GM19240 (cell line): ENCODE data around the gene AQP12B.

ENCODE experiments used
- DNase-seq: peaks from one replicate; pipeline ENCODE4 v3.0.0; 2011; ENCODE audit warnings: low spot score; ENCODE audit not compliant: insufficient read length

AQP12B gene

DNA sequence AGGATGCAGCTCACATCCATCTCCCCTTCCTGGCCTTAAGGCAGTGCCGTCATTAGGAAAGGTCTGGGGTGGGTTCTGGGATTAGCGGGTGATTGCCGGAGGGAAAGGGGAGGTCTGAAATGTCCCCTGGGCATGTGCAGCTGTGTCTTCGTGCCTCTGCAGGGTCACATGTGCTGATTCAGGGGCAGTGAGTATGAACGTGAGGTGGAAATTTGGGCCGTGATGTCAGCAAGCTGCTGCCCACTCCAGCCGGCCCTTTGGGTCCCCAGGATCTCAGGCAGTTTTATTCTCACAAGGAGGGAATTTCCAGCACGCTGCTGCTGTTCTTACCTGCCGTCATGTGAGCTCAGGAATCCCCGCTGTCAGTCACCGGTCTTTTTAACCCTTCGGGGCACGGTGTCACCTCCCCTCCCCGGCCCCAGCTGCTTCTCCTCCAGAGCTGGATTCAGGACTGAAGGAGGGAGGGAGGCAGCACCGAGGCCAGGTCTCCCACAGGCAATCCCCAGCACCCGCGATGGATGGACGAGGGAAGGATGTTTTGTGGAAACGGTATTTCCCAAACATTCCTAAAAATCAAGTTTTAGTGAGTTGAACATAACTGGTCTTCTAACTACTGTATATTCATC is 33.9 kb downstream of the AQP12B start:
- no peak for DNase-seq

DNA sequence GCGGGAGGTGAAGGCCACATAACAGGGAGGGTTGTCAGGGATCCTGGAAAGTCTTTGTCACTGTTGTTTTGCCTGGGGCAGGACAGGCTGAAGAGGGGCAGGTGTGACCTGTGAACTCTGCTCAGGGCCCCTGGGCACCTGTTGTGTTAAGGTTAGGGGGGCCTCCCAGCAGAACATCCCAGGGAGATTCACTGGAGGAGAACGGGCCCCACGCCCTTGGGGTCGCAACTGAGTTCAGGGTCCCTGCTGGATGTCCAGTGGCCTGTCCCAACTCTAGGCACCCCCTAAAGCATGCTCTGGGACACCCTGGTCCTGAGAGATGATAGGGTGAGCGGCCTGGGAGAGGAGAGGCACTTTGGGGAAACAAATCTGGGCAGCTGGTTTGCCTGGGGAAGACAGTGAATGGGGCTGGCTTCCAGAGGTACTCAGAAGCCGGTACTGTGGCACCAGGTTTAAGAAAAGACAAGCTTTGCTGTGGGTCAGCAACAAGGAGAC is 34.5 kb downstream of the AQP12B start:
- no peak for DNase-seq

- no peak for DNase-seq
Observed at GRCh38 chr2:240647503-240648154, 35.1 kb downstream of the AQP12B start.

GRCh38 chr2:240646900-240647502 is 35.7 kb downstream of the AQP12B start:
- no peak for DNase-seq

DNA sequence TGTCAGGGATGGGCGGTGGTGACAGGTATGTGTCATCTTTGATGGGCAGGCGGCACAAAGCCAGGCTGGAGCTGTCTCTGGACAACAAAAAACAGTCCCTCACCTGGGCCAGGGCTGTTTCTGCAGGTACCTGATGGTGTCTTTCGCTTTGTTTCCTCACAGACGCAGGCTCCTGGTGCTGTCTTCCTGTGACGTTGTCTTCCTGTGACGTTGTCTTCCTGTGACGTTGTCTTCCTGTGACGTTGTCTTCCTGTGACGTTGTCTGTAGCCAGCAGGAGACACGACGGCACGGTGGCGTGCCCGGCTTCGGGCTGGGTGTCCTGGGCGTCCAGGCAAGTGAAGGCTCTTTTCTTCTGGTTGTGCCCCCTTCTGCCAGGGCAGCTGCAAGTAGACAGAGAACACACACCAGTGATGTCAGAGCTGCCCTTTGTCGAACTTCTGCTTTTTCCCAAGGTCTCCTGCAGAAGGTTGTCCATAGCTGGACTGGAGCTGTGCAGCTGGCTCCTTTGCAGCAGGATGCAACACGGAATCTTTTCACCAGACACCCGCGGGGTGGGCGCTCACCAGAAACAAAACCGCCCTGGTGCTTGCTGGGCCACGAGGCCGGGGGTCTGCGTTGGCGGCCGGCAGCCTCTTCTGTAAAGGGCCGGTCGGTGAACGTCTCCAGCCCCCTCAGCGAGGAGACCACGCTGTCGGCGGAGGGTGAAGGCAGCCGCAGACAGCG is 36.3 kb downstream of the AQP12B start:
- no peak for DNase-seq

- no peak for DNase-seq
Observed at GRCh38 chr2:240645801-240646175, 36.9 kb downstream of the AQP12B start.

DNA sequence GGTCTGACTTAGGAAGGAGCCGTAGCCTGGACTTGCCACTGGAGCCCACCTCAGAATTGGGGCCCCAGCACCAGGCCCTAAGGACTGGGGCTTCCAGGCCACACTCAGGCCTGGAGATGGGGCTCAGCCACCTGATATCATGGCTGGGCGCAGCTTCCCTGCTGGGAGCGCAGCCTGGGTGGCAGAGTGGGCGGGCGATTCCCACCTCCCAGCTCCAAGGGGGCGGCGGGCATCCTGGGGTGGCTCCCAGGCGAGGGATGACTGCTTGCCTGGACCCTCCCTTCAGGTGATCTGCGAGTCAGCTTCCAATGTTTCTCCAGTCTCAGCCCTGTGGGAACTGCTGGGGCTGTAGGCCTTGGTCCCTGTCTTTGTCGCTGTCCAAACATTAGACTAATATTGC is 37.3 kb downstream of the AQP12B start:
- no peak for DNase-seq

DNA sequence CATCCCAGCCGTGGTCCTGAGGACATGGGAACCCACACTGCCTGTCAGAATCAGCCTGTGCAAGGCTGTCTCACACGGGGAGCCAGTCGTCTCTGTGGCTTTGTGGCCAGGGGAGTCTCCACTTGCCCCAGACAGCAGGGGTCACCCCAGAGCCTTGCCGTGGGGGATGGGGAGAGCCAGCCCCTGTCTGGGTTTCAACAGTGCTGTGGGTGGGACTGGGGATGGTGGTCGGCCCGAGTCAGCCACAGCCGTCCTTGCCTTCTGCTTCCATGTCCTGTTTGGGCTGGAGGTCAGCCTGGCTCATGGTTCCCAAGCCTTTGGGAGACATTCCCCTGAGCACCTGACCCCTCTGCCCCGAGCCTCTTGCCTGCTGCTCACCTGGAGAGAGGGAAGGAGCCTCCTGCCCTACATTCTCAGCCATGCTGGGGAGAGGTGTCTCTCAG is 37.8 kb downstream of the AQP12B start:
- no peak for DNase-seq

DNA sequence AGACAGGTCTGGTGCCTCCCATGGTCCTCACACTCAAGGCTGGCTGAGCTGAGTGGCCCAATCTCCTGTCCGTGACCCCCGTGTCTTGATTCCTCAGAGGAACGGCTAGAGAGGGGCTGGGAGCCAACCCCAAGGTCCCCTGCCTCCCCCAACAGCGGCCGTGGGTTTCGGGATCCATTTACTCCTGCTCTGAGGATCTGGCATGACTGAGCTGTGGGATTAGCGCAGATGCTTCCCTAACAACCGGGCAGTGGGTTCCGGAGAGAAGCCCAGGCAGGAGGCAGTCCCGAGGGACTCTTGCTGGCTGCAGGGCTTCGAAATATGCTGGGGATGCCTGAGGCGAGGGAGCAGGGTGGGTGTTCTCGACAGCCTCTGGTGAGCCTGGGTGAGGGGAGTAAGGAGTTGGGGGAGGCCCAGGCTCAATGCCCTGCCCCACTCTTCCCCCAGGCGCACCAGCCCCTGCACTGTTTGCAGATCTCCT is 38.5 kb downstream of the AQP12B start:
- no peak for DNase-seq

DNA sequence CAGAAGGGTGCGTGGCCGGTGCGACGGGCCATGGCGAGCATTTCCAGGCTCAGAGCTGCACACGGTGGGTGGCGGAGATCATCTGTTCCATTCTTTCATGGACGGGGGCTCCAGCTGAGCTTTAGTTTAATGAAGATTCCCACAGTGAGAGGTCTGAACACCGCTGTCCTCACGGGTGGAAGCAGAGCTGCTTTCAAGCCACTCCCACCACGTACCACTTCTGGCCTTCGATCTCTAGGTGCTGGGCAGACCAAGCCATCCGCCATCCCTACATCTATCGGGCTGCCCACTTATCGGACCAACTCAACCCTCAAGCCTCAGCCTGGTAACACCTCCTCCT is 38.9 kb downstream of the AQP12B start:
- DNase-seq, result no peak

DNA sequence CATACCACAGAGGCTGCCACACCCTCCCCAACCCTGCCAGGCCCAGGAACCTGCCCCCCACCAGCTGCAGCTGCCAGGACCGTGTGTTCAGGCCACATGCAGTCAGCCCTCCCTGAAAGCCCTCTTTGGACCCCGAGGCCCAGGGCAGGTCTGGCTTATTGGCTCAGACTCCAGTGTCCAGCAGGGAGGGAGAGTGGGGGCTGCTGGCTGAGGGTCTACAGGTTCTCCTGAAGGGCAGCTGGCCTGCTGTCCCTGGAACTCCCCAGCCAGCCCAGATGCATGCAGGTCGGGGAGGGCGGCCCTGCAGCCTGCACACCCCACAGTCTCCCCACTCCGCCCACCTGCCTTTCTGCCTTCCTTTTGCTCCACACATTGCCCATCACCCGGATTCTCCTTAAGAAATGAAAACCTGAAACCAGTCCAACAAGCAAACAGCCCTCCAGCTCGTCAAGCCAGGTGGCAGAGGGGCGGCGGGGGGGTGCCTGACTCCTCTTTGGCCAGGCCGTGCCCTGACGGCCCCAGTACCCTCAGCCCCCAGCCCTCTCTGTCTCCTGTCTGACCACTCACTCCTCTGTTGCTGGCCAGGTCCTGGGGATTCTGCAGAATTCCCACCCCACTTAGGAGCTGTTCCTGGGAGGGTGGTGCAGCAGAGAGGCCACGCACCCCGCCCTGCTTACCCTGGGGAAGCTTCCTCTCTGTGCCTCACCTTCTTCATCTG is 39.4 kb downstream of the AQP12B start:
- DNase-seq, result no peak

GRCh38 chr2:240642806-240643092 is 39.9 kb downstream of the AQP12B start:
- no peak for DNase-seq

GRCh38 chr2:240642061-240642805 is 40.5 kb downstream of the AQP12B start:
- no peak for DNase-seq

DNA sequence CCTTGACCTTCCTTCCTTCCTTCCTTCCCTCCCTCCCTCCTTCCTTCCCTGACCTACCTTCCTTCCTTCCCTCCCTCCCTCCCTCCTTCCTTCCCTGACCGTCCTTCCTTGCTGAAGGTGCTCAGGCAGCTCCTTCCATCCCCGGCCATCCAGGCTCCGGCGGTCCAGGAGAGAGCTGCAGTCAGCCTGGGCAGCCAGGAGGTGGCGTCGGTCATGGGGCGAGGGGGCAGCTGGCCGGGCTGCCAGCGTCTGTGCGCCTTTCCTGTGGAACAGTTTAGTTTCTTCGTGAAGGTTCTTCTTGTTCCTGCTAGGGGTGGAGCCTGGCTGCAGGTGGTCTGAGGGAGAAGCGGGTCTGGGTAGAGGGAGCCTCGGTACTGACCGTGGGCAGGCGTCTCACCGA is 41.7 kb downstream of the AQP12B start:
- DNase-seq, result no peak

- DNase-seq, result no peak
Observed at GRCh38 chr2:240639566-240639965, 43.1 kb downstream of the AQP12B start.

DNA sequence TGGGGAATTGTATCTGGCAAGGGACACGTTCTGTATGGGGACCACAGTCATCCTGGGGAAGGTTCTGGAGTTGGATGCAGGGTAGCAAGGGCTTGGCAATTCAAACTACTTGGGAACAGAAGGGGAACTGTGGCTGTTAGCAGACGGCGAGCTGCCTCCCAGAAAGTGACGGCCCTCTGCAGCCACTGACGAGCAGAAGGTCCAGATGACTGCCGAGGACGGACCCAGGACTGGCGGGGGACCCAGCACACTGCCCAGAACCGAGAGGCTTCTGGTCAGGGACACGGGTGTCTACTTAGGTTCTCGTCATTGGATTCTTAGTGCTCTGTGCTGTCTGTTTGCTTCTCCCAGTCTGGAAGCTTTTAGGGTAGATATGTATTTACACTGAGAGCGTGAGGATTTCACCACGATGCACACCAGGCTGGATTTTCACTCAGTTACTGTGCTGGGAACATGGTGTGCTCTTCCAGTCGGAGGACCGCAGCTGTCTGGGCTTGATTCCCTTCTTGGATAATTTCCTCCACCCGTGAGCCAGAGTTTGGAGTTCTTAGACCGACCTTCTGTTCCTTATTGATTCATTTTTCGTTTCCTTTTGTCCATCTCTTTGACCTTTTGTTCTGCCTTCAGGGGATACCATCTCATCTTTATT is 44.0 kb downstream of the AQP12B start:
- no peak for DNase-seq

DNA sequence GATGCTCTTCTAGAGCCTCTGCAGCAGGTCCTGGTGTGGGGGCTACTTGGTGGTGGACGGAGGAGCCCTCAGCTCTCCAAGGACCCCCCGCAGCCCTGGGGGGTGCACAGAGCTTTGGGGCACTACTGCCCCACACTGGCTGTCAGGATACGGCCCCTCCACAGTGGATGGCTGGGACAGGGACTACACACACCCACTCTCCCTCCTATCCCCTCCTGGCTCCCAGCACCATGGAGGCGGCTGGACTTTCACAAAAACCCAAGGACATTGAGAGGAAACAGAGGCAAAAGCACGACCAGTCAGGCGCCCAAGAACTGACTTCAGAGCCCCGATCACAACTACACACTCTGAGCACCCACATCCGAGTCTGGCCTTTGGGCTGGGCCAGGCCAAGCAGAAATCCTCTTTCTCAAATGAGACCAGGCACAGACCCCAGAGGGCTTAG is 44.8 kb downstream of the AQP12B start:
- no peak for DNase-seq

DNA sequence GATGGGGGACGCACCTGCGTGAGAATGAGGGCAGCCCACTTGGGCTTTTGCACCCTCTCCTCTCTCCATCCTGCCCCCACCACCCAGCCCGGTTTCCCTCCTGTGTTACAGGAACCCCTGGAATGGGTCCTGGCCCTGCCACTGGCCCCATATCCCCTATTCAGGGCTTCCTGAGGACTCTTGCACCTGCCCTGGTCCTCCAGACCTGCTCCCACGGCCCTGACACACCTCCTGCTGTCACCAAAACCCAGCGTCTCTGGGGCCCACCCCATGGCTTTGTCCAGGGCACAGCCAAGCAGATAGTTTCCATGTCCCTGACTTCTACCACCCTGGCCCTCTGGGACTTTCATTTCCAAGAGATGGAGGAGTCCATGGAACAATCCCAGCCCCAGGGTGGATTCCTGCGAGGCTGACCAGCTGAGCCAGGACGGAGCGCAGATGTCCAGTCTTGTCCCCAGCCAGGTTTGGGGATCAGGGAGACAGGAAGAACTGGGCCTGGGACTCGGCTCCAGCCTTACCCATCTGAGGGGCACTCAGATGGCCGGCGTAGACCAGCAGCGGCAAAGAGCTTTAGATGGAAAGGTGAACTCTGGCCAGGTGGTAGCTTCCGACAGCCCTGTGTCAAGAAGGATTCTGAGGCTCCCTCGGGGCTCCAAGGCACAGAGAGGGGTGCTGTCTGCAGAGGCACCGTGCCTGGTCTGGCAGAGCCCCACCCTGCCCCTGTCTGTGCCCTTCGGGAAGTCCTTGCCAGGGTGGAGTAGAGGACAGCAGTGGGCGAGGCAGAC is 45.4 kb downstream of the AQP12B start:
- no peak for DNase-seq

GRCh38 chr2:240636563-240637115 is 46.0 kb downstream of the AQP12B start:
- DNase-seq, result no peak
